HG03460 (cell line): ENCODE measurements around the gene TMEM245.
A peak's percentile ranks its signal among the peaks of the same experiment; 100 is the strongest.

Experiments
- ATAC-seq: cut with Tn5 transposase; IDR thresholded peaks from one replicate; pipeline ENCODE4 v1.9.1; 2021; ENCODE audit not compliant: unreplicated experiment

The TMEM245 gene

GRCh38 chr9:109119439-109120203 lies at the start of gene TMEM245:
Gene TMEM245, minus strand, starts transcription at chr9:109119947. Its CDS starts 34 bp downstream, at chr9:109119913.
- ATAC-seq: peak; percentile 89

DNA sequence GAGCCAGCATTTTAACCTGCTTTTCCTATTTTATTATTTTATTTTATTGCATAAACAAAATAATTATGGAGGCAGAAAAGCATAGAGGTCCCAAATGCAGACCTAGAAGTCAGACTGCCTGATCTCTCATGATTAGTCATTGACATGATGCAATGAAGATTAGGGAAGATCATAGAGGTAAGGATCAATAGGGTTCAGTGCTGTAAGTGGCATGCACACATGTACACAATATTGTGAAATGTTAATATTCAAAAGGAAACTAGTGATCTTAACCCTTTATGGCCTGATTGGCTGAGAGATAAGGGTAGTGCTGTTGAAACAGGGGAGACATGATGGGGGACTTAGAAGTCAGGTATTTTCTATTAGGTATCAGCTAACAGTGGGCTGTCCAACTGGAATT lies 48.4 kb upstream of the TMEM245 start:
- ATAC-seq: no peak

- ATAC-seq: no peak
Observed at GRCh38 chr9:109167716-109168115, 48.0 kb upstream of the TMEM245 start.

GRCh38 chr9:109166771-109167601 lies 47.2 kb upstream of the TMEM245 start, which contains the start of gene FRRS1L:
Gene FRRS1L, minus strand, starts transcription at chr9:109167249. Its CDS starts 111 bp downstream, at chr9:109167138.
- ATAC-seq: no peak

DNA sequence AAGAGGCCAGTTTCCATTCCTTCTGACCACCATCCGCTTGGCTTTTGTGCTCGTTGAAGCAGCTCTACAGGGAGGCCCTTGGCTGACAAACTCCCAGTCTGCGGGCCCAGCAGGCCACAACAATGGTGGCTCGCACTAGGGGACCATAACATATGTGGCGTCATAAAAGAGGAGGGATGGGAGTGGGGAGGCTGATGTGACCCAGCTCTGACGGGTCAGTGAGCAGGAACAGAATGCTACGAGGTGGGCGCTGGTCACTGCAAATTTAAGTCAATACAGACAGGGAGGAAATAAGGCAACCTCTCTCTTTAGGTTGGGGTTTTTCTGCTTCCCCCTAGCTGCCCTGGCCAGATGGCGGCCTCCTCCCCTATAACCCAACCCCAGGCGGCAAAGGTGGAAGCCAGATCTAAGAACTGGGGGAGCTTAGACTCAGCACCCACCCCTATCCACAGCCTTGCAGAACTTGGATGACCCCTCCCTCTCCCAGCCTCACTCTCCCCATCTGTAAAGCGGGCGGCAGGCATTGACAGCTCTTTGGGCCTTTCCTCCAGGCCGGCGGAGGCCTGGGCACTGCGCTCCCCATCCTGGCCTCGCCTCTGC lies 46.5 kb upstream of the TMEM245 start:
- no peak for ATAC-seq

- peak; percentile 84 for ATAC-seq
Observed at GRCh38 chr9:109164042-109164441, 44.3 kb upstream of the TMEM245 start.

DNA sequence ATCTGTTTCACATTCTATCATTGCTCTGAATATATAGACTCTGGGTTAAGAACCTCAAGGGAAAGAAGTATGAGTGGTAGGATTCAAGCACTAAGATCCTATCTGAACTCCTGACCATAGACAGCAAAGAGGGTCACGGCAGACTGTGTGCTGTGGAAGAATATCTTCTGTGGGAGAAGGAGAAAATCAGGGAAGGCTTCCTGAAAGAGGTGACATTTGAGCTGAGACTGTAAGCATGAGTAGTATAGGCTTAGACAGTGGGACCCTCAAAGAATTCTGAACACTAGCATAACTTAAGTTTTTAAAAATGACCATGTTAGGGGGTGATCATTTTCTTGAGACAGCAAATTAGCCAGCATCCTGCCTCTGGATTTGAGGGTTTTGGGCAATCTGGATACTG lies 43.4 kb upstream of the TMEM245 start:
- ATAC-seq: no peak

DNA sequence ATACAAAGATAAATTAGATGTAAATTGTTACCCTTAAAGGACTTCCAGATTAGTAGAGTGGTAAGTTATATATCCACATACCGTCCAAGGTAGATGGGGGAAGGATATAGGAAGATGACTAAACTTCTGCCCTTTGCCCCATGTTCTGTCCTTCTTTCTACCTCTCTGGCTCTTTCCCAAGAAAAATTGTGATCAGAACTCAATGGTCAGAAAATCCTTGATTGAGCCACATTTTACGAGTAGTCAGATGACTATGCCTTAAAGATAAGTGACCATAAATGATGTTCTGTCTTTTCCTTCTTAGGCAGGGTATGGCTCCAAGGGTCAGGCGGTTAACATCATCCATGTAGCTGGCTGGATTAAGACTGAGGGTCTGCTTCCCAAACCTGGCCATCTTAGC lies 42.9 kb upstream of the TMEM245 start:
- no peak for ATAC-seq

- no peak for ATAC-seq
Observed at GRCh38 chr9:109161471-109161870, 41.7 kb upstream of the TMEM245 start.

- no peak for ATAC-seq
Observed at GRCh38 chr9:109159583-109159982, 39.8 kb upstream of the TMEM245 start.

GRCh38 chr9:109158651-109159050 lies 38.9 kb upstream of the TMEM245 start:
- no peak for ATAC-seq

GRCh38 chr9:109156708-109157107 lies 37.0 kb upstream of the TMEM245 start:
- ATAC-seq: no peak

GRCh38 chr9:109150925-109151545 lies 31.3 kb upstream of the TMEM245 start:
- no peak for ATAC-seq

DNA sequence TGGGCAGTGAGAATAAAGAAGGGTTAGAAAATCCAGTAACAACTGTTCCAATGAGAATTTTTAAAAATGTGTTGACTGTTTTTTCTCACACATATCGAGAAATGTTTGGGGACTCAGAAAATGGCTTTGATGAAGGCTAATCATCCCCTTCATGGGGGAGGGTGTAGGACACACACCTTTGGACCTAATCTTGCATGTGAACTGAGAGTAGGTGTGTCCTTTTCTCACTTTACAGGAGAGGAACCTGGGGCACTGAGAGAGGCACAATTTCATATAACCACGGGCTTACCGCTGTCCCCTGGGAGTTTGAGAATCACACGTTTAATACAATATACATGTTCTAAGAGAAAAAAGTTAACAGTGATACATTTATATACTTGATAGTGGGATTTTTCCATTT lies 30.0 kb upstream of the TMEM245 start:
- no peak for ATAC-seq

- ATAC-seq: no peak
Observed at GRCh38 chr9:109149089-109149488, 29.3 kb upstream of the TMEM245 start.

- no peak for ATAC-seq
Observed at GRCh38 chr9:109145051-109145450, 25.3 kb upstream of the TMEM245 start.

DNA sequence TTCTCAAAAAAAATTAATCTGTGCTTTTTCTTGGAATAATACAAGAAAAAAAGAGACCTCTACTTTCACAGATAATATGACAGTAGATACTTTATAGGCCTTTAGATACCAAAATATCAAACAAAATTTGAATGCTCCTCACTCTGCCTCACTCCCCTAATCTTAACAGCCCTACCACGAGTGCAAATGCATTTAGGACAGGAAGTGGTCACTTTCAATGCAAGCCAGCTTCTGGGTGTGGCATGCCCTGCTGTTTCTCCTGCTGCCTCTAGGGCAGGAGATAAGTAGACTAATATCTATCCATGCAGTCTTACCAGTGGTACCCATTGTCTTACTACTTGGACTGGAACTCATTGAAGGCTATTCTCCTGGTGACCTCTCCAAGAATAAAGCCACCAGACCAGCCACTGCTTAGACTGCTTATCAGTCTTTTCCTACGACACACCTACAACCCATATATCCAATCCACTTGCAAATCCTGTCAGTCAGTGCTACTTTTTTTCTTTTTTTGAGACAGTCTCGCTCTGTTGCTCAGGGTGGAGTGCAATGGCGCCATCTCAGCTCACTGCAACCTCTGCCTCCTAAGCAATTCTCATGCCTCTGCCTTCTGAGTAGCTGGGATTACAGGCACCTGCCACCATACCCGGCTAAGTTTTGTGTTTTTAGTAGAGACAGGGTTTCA lies 24.3 kb upstream of the TMEM245 start:
- ATAC-seq: peak; percentile 97

DNA sequence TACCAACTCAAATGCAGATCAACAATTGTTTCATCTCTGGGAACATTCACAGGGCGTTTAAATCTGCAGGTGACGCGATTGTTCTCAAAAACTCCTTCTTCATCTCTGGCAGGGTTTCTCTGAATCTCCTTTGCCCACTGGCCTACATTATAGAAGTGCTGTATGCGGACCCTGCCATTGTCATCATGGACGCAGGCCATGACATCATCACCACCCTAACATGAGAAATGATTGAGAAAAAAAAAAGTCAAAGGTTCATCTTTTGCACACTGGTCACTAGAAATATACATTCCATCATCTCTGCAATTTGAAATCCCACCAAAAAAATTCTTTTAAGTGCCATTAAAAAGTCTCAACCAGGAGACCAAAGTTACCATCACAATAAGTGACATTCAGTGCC lies 21.6 kb upstream of the TMEM245 start:
- no peak for ATAC-seq

DNA sequence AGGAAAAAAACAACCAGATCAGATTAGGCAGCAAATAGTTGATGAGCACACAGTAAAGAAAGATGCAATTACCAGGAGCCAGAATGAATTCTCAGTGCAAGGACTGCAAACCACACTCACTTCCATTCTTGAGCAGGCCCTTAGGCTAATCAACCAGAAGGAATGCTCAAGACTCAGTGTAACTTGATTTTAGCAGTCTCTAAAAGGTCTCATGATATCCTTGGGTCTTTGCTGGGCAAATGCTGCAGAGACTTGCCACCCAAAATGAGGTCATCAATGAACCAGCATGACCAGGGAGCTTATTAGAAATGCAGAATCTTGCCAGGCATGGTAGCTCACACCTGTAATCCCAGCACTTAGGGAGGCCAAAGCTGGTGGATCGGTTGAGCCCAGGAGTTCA lies 20.1 kb upstream of the TMEM245 start:
- no peak for ATAC-seq

GRCh38 chr9:109138421-109138820 lies 18.7 kb upstream of the TMEM245 start:
- no peak for ATAC-seq

- ATAC-seq: no peak
Observed at GRCh38 chr9:109134167-109134578, 14.4 kb upstream of the TMEM245 start.
